Stimulated activated CD4-positive, alpha-beta T cell treated with anti-CD3 and anti-CD28 coated beads, TNF-alpha, amount 100 ng/mL, for 1 hour (primary cell): ENCODE measurements around the gene DRC3.
"Not testable (repeated sequence)": the region's sequence is repeated elsewhere in the genome, so short reads cannot be mapped to it uniquely, and the experiment has no call there.

Experiments used
- DNase-seq, 3 donors: peaks; one replicate each; pipeline ENCODE4 v3.0.0-alpha.2; 2020; ENCODE audit warnings: low read depth in 3 of 3, low spot score in 1 of 3

DRC3 gene

GRCh38 chr17:17941015-17941414 is 31.6 kb upstream of the DRC3 start:
- no peak for DNase-seq

- DNase-seq = no peak
These were observed 29.8 kb upstream of the DRC3 start for GRCh38 chr17:17942846-17943245.

GRCh38 chr17:17943281-17943984 is 29.2 kb upstream of the DRC3 start:
- no peak for DNase-seq

- no peak for DNase-seq
These were observed 28.4 kb upstream of the DRC3 start for GRCh38 chr17:17944242-17944641.

GRCh38 chr17:17944743-17945142 is 27.9 kb upstream of the DRC3 start:
- DNase-seq = no peak

DNA sequence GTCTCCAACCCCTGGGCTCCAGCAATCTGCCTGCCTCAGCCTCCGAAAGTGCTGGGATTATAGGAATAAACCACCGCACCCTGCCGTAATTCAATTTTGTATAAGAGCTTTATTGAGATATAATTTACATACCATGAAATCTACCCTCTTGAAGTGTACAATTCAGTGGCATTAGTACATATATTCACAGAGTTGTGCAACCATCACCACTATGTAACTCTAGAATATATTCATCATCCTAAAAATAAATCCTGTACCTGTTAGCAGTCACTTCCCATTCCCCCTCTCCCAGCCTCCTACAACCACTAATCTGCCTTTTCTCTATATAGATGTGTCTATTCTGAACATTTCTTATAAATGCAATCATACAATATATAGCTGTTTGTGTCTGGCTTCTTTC is 26.6 kb upstream of the DRC3 start:
- DNase-seq = no peak

DNA sequence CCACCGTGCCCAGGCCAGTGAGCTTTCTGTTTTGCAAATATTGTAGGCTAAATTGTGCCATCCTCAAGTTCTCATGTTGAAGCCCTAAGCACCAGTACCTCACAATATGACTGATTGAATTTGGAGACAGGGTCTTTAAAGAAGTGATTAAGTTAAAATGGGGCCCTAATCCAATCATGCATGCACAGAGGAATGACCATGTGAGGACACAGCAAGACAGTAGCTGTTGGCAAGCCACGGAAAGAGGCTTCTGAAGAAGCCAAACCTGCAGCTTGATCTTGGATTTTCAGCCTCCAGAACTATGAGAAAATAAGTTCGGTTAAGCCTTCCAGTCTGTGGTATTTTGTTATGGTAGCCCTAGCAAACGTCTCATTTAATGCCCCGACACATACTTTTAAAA is 25.4 kb upstream of the DRC3 start:
- DNase-seq = no peak

DNA sequence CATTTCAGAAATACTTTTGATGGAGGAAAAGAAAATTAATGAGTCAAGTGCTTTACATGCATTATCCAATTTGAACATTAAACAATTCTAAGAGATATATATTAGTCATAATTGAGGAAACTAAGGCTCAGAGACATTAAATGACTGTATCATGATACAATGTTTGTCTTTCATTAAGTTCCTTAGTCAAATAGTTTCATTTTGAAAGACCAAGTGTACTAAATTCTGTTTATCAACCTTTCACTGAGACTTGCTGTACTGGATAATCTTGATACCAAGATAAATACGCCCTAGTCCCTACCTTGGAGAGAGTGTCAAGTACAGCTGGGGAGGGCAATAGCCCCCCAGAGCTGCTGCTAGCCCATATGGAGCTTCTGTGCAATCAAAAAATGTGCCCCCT is 24.7 kb upstream of the DRC3 start:
- no peak for DNase-seq

- DNase-seq = no peak
These were observed 22.3 kb upstream of the DRC3 start for GRCh38 chr17:17950347-17950746.

DNA sequence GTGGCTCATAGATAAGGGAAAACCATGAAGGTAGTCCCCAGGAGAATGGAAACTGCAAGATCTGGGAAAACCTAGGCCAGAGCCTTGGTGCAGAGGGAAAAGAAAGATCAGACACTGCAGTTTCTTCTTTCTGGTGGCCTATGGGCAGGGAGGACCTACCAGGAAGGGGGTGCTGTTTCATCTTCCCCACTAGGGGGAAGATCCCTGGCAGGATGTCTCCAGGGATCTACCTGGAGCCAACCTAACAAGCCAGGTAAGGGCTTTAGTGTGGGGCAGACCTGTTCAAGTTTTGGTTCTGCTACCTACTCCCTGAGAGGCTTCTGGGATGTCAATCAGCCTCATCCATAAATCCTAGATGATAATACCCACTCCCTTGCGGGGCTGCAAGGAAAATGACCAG is 21.9 kb upstream of the DRC3 start:
- DNase-seq = no peak

GRCh38 chr17:17951524-17951923 is 21.1 kb upstream of the DRC3 start:
- DNase-seq = no peak

DNA sequence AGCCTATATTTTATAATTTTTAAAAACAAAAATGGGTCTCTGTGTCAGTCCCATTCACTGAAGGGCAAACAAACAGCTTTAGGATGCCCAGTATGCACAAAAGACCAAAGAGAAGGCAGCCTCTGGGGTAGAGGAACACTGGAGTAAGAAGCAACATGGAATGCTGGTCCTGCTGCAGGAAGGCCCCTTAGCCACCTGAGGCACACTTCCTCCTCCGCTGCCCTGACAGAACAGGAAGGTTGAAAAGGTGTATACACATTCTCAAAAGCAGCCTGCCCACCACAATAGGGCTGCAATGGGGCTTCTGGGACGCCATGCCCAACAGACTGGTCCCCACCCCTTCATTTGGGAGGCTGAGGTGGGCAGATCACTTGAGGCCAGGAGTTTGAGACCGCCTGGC is 20.0 kb upstream of the DRC3 start:
- DNase-seq = no peak

GRCh38 chr17:17954079-17954478 is 18.6 kb upstream of the DRC3 start:
- DNase-seq = no peak

DNA sequence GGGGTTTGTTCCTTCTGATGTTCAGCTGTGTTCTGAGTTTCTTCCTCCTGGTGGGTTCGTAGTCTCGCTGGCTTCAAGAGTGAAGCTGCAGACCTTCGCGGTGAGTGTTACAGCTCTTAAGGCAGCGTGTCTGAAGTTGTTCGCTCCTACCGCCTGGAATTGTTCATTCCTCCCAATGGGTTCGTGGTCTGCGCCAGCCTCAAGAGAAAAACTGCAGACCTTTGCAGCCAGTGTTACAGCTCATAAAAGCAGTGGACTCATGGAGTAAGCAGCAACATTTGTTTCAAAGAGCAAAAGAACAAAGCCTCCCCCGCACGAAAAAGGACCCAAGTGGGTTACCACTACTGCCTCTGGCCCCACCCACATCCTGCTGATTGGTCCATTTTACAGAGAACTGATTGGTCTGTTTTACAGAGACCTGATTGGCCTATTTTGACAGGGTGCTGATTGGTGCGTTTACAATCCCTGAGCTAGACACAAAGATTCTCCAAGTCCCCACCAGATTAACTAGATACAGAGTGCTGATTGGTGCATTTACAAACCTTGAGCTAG is 16.8 kb upstream of the DRC3 start:
- not testable (repeated sequence) for DNase-seq

DNA sequence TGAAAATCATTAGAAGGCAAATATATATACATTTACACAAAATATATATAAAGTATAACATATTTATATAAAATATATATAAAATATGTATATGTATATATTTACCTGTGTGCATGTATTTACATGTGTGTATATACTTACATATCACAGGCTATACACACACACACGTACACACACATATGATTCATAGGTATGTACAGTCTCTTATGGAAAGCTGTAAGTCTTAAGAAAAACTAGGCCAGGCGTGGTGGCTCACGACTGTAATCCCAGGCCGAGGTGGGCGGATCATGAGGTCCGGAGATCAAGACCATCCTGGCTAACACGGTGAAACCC is 15.1 kb upstream of the DRC3 start:
- DNase-seq = no peak

DNA sequence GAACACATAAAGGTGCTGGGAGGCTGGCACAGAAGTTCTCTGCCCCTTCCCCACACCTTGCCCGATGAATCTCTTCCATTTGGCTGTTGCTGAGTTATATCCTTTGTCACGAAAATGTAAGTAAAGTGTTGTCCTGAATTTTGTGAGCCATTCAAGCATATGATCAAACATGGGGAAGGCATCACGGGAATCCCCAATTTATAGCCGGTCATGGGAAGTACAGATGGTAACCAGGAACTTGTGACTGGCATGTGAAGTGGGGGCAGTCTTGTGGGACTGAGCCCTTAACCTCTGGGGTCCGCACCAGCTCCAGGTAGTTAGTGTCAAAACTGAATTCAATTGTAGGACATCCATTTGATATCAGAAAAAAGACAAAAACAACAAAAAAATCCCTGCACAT is 13.7 kb upstream of the DRC3 start:
- no peak for DNase-seq

GRCh38 chr17:17959520-17960361 is 12.9 kb upstream of the DRC3 start:
- DNase-seq = no peak

GRCh38 chr17:17960500-17961030 is 12.1 kb upstream of the DRC3 start:
- DNase-seq = no peak

DNA sequence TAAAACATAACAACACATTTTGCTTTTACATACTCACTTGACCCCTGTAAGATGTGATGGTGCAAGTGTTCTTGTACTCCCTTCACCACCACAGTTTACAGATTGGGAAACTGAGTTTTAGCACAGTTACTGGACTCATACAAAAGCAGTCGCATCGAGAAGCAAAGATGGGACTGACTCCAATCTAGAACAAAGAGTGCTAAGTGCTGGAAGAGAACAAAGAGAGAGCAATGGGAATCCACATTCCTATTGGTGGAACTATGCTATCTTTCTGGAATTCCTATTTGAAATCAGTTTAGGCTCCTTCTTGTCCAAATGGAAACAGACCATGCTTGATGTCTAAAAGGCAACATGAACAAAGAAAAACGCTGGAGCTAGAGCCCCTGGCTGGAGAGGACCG is 9.6 kb upstream of the DRC3 start:
- DNase-seq = no peak

DNA sequence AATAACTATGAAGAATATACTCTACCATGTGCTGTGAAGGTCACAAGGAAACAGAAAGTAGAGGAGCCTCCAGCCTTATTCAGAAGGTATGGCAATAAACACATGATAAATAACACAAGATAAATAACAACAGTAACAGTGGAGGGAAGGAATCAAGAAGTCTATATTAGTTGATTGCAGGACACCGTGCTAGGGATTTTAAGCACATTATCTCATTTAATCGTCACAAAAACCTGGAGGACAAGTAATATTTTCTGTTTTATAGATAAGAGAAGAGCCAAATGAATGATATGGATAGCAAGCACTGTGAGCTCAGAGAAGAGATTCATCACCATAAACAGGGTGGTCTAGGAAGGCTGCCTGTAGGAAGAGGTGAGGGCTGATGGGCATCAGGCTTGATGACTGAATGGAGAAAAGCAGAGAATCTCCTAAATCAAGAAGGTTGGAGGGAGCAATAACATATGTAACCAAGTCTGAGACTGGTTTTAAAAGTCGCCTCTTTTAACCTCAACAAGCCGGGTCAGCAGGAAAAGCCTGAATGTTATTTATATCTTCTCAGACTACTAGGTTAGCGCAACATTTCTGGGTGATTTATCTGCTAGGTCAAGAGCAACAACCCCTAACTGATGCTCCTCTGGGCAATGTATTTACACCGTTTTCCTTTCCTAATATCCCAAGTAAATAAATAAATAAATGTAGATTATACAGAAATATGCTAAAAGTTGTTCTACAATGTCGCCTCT is 8.8 kb upstream of the DRC3 start:
- no peak for DNase-seq

DNA sequence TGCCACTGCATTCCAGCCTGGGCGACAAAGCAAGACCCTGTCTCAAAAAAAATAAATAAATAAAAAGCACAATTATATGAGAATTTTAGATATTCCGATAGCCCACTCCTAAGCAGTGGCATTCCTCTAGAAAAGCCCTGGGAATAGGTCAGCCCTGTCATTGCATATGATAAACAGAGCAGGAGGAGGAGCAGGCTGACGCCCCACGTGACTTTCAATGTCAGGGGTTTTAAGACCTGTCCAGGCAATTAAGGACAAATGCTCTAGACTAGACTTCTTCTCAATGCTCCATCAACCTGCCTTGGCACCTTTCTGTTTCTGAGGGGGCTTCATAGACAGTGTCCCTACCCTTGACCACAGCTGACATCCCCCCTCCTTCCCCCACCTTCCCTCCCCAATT is 8.0 kb upstream of the DRC3 start:
- no peak for DNase-seq
